Sigmoid colon (tissue), 4 donors: Measurements from ENCODE around the gene DLX3.

Experiments used
- CTCF ChIP-seq, 4 experiments: fragments of 450-650 bp in 3 of 4; fragments of 200-600 bp in 1 of 4; IDR thresholded peaks; one replicate each; pipeline ENCODE4 v1.5.1; 2016 to 2019; ENCODE audit warnings: antibody characterized with exemption in 4 of 4, mild to moderate bottlenecking in 3 of 4, moderate library complexity in 2 of 4
- EP300 ChIP-seq, 4 donors: sonication (generic); formaldehyde crosslinking; IDR thresholded peaks; one replicate each; pipeline ENCODE4 v1.6.1; 2017; ENCODE audit warnings: antibody characterized with exemption in 4 of 4
- POLR2A ChIP-seq, 2 donors: fragments of 450-650 bp; IDR thresholded peaks; one replicate each; pipeline ENCODE4 v1.6.1; 2016; ENCODE audit warnings: antibody characterized with exemption in 2 of 2, mild to moderate bottlenecking in 2 of 2, moderate library complexity in 2 of 2
- POLR2AphosphoS5 ChIP-seq, 4 donors: sonication (generic); formaldehyde crosslinking; IDR thresholded peaks; one replicate each; pipeline ENCODE4 v1.6.1; 2017; ENCODE audit warnings: antibody characterized with exemption in 4 of 4

- TF ChIP-seq CTCF (IDR thresholded peaks at IDR 0.05) (no peak), POLR2AphosphoS5 (IDR thresholded peaks at IDR 0.05) (no peak), POLR2A (IDR thresholded peaks at IDR 0.05) (no peak), EP300 (IDR thresholded peaks at IDR 0.05) (no peak)
Observed at GRCh38 chr17:50036455-50037261, 41.6 kb upstream of the DLX3 start.
